ENCODE results near the gene BAG1.

The BAG1 gene

DNA sequence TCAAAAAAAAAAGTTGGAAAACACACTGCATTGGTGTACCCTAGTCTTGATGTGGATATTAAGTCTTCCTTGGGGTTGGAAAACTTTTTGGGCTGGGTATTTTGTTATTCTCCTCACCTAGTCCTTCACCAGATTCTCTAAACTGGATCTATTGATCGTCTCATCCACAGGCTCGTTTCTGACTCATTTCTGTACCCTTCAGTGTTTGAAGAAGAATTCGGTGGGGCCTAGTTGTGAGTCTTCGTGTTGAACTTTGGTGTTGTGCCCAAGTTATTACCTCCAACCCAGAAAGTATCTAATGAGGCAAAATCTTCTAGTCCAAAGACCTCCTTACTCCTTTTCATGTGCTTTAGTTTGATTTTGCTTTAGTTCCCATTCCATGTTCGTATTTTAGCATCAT, 27.4 kb upstream of the BAG1 start:
- no peaks in the 10 kb centered on the region for H3K27me3 ChIP-seq (replicated peaks)
- H3K36me3 ChIP-seq (replicated peaks): peaks cover 22% of the 10 kb centered on the region
- no peak overlapping the region for H3K4me3 ChIP-seq (ENCODE audit: low read depth, low read length)
- TF ChIP-seq, protein P1, sequence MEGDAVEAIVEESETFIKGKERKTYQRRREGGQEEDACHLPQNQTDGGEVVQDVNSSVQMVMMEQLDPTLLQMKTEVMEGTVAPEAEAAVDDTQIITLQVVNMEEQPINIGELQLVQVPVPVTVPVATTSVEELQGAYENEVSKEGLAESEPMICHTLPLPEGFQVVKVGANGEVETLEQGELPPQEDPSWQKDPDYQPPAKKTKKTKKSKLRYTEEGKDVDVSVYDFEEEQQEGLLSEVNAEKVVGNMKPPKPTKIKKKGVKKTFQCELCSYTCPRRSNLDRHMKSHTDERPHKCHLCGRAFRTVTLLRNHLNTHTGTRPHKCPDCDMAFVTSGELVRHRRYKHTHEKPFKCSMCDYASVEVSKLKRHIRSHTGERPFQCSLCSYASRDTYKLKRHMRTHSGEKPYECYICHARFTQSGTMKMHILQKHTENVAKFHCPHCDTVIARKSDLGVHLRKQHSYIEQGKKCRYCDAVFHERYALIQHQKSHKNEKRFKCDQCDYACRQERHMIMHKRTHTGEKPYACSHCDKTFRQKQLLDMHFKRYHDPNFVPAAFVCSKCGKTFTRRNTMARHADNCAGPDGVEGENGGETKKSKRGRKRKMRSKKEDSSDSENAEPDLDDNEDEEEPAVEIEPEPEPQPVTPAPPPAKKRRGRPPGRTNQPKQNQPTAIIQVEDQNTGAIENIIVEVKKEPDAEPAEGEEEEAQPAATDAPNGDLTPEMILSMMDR (IDR thresholded peaks at IDR 0.05; ENCODE audit: low read depth, low read length, missing control alignments): no peak
- in situ Hi-C loops (cut with HindIII; ENCODE audit: low pct_ligation_motif_present, low sequenced_read_pairs): no loop called here
- no peak overlapping the region for H3K27ac ChIP-seq
- no peak for DNase-seq

DNA sequence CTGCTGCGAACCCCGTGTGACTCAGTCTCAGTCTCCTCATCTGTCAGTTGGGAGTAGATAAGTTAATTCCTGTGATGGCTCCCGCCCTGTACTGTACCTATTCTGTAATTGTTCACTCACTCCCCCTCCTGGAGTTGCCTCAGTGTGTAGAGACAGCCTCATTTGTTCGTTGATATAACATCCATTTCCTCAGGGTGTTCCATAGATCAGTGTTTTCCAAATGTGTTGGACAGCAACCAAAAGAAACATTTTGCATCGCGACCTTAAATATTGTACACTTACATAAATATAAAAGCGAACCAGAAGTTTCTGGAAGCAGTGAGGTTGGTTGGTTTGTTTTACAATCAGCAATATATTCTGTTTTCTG, 26.5 kb upstream of the BAG1 start:
- H3K4me3 ChIP-seq (ENCODE audit: low read depth, low read length): peak overlapping the region; percentile 87
- peaks cover 17% of the 10 kb centered on the region for H3K36me3 ChIP-seq (replicated peaks)
- peak overlapping the region; percentile 100 for H3K27ac ChIP-seq
- no peaks in the 10 kb centered on the region for H3K27me3 ChIP-seq (replicated peaks)
- no peak for DNase-seq
- TF ChIP-seq, protein P1 (IDR thresholded peaks at IDR 0.05; ENCODE audit: low read depth, low read length, missing control alignments): no peak
- in situ Hi-C loops (cut with HindIII; ENCODE audit: low pct_ligation_motif_present, low sequenced_read_pairs): no loop called here

DNA sequence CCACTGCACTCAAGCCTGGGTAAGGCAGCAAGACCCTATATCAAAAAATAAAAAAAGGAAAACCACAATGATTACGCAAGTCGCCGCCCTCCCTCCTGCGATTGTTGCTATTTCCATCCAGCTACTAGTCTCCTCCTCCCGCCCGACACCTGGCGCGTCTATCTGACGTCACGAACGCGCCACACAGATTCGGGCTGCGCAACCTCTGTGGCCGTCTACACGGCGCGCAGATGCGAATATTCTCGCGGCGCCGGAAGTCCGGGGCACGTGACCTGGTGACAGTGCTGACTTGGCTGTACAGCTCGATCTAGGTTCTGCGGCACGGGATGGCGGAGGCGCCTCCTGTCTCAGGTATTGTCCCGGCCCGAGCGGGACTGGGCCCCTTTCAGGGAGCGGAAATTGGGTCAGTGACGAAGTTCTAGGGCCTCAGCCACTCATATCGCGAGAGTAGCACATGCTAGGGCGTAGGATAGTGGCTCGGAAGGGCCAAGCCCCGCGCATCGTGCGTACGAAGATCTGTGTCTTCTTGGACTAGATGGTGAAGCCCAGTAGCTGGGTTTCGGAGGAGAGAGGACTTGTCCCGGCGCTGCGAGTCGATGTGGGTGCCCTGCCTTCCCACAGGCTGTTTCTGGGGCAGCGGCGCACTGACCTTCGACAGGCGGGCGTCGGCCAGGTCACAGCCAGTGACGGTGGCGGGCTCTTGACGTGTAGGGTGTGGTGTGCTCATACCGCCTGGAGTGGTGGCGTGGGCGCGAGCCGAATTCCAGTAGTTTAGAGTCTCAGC, 25.9 kb upstream of the BAG1 start, which contains the start of gene NFX1:
TSS of gene NFX1 (plus strand) at position 270 of the 784 bp plus-strand sequence. CDS start at position 327, 57 bp downstream.
- TF ChIP-seq, protein P1 (IDR thresholded peaks at IDR 0.05; ENCODE audit: low read depth, low read length, missing control alignments): no peak
- peak within 1 kb of the TSS; percentile 100 for H3K27ac ChIP-seq
- in situ Hi-C loops (cut with HindIII; ENCODE audit: low pct_ligation_motif_present, low sequenced_read_pairs): no loop called here
- peak within 1 kb of the TSS; percentile 87 for H3K4me3 ChIP-seq (ENCODE audit: low read depth, low read length)
- peak; percentile 98 for DNase-seq
- peaks cover 11% of the 10 kb centered on the region for H3K36me3 ChIP-seq (replicated peaks)
- no peaks in the 10 kb centered on the region for H3K27me3 ChIP-seq (replicated peaks)

DNA sequence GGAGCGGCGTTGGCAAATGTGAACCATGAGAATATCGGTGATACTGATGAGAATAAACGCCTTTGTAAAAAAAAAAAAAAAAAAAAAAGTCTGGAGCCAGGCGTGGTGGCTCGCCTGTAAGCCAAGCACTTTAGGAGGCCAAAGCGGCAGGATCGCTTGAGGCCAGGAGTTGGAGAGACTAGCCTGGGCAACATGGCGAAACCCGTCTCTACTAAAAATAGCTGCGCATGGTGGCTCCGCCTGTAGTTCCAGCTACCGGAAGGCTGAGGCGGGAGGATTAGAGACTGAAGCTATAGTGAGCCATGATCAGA, 25.4 kb upstream of the BAG1 start:
- peak overlapping the region; percentile 87 for H3K4me3 ChIP-seq (ENCODE audit: low read depth, low read length)
- in situ Hi-C loops (cut with HindIII; ENCODE audit: low pct_ligation_motif_present, low sequenced_read_pairs): no loop called here
- peak overlapping the region; percentile 100 for H3K27ac ChIP-seq
- DNase-seq: no peak
- H3K27me3 ChIP-seq (replicated peaks): no peaks in the 10 kb centered on the region
- H3K36me3 ChIP-seq (replicated peaks): peaks cover 8% of the 10 kb centered on the region
- TF ChIP-seq, protein P1 (IDR thresholded peaks at IDR 0.05; ENCODE audit: low read depth, low read length, missing control alignments): no peak

DNA sequence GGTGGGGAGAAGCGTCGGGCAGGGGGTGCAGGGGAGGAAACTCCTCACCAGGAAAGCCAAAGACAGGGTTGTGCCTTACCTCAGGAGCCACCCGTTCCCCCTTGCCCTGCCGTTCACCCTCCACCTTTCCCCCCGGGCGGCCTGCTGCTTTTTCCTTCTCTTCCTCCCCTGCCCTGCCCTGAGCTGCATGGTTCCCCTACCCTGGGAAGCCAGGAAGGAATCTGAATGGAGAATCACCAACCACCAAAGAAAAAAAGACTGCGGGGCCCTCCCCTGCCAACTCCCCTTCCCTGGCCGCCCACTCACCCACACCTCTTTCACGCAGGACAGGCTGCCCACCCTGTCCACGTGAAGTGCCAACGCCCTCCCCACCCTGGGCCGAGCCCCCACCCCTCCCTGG, 25.0 kb upstream of the BAG1 start:
- Histone ChIP-seq H3K36me3 (replicated peaks) (peaks cover 4% of the 10 kb centered on the region), H3K4me3 (ENCODE audit: low read depth, low read length) (peak overlapping the region; percentile 87), H3K27me3 (replicated peaks) (no peaks in the 10 kb centered on the region), H3K27ac (peak overlapping the region; percentile 100)
- in situ Hi-C loops (cut with HindIII; ENCODE audit: low pct_ligation_motif_present, low sequenced_read_pairs): no loop called here
- TF ChIP-seq, protein P1 (IDR thresholded peaks at IDR 0.05; ENCODE audit: low read depth, low read length, missing control alignments): no peak
- DNase-seq: no peak
